ENCODE results near the gene RHOBTB3. TPM values are rescaled to one million over a fixed set of nuclear protein-coding genes. Genes with fewer than 3 reads are reported as not detected.
A peak's percentile ranks its signal among the peaks of the same experiment; 100 is the strongest.

The RHOBTB3 gene
- total RNA-seq, 4 donors from 2014 or later = 55.6 to 216 (median 135) TPM

GRCh38 chr5:95731571-95732554, 727 bp downstream of the RHOBTB3 start:
- Histone ChIP-seq H3K4me3 (peak overlapping the region; percentile 83 to 93), H3K4me1 (peaks cover 5 to 78% (median 16%) of the 10 kb centered on the region in 3 donors), H3K36me3 (no peaks in the 10 kb centered on the region), H3K9me3 (no peaks in the 10 kb centered on the region), H3K27ac (peak overlapping the region; percentile 84 to 98 (median 93)), H3K27me3 (no peaks in the 10 kb centered on the region)
- ATAC-seq = peak; percentile 17
- 3 to 4% methylated on average over 2 to 22 of the region's 64 CpGs for WGBS, 2 donors (ENCODE audit: low coverage in 1 of 2)
- TF ChIP-seq, protein P1, sequence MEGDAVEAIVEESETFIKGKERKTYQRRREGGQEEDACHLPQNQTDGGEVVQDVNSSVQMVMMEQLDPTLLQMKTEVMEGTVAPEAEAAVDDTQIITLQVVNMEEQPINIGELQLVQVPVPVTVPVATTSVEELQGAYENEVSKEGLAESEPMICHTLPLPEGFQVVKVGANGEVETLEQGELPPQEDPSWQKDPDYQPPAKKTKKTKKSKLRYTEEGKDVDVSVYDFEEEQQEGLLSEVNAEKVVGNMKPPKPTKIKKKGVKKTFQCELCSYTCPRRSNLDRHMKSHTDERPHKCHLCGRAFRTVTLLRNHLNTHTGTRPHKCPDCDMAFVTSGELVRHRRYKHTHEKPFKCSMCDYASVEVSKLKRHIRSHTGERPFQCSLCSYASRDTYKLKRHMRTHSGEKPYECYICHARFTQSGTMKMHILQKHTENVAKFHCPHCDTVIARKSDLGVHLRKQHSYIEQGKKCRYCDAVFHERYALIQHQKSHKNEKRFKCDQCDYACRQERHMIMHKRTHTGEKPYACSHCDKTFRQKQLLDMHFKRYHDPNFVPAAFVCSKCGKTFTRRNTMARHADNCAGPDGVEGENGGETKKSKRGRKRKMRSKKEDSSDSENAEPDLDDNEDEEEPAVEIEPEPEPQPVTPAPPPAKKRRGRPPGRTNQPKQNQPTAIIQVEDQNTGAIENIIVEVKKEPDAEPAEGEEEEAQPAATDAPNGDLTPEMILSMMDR (IDR thresholded peaks at IDR 0.05) = peak in 1 of 4 experiments; percentile 17
- no peak for TF ChIP-seq EP300 (IDR thresholded peaks at IDR 0.05)
- peak; percentile 39 for TF ChIP-seq POLR2AphosphoS5 (IDR thresholded peaks at IDR 0.05)
- no peak for TF ChIP-seq POLR2A (IDR thresholded peaks at IDR 0.05)

GRCh38 chr5:95733107-95733665, 2.0 kb downstream of the RHOBTB3 start:
- no peaks in the 10 kb centered on the region for H3K27me3 ChIP-seq
- TF ChIP-seq, protein P1 (IDR thresholded peaks at IDR 0.05) = no peak
- no peak for TF ChIP-seq POLR2AphosphoS5 (IDR thresholded peaks at IDR 0.05)
- TF ChIP-seq POLR2A (IDR thresholded peaks at IDR 0.05) = no peak
- TF ChIP-seq EP300 (IDR thresholded peaks at IDR 0.05) = no peak
- H3K4me3 ChIP-seq = peak overlapping the region; percentile 83 to 93
- WGBS, 2 donors (ENCODE audit: low coverage in 1 of 2) = 65 to 77% methylated on average over 9 of the region's 9 CpGs
- H3K4me1 ChIP-seq = peaks cover 2 to 78% (median 16%) of the 10 kb centered on the region in 3 donors
- peaks cover 0 to 1% of the 10 kb centered on the region in 2 donors for H3K36me3 ChIP-seq
- no peaks in the 10 kb centered on the region for H3K9me3 ChIP-seq
- peak overlapping the region in 3 of 4 donors; percentile 46 to 98 (median 92) for H3K27ac ChIP-seq
- ATAC-seq = no peak

GRCh38 chr5:95734187-95734586, 3.1 kb downstream of the RHOBTB3 start:
- H3K4me3 ChIP-seq = peak overlapping the region in 1 of 2 donors; percentile 83
- peaks cover 0 to 5% of the 10 kb centered on the region in 2 donors for H3K36me3 ChIP-seq
- ATAC-seq = no peak
- H3K9me3 ChIP-seq = no peaks in the 10 kb centered on the region
- H3K27me3 ChIP-seq = no peaks in the 10 kb centered on the region
- peak overlapping the region; percentile 52 to 98 (median 82) for H3K27ac ChIP-seq
- peaks cover 2 to 71% (median 16%) of the 10 kb centered on the region in 3 donors for H3K4me1 ChIP-seq
- TF ChIP-seq, protein P1 (IDR thresholded peaks at IDR 0.05) = no peak
- TF ChIP-seq EP300 (IDR thresholded peaks at IDR 0.05) (no peak), POLR2A (IDR thresholded peaks at IDR 0.05) (no peak), POLR2AphosphoS5 (IDR thresholded peaks at IDR 0.05) (no peak)
- 36 to 54% methylated on average over 2 of the region's 2 CpGs for WGBS, 2 donors (ENCODE audit: low coverage in 1 of 2)

GRCh38 chr5:95734906-95735305, 3.8 kb downstream of the RHOBTB3 start:
- Histone ChIP-seq H3K36me3 (peaks cover 0 to 10% of the 10 kb centered on the region in 2 donors), H3K9me3 (no peaks in the 10 kb centered on the region), H3K4me1 (peaks cover 2 to 64% (median 16%) of the 10 kb centered on the region in 3 donors), H3K27me3 (no peaks in the 10 kb centered on the region), H3K4me3 (peak overlapping the region in 1 of 2 donors; percentile 83), H3K27ac (peak overlapping the region; percentile 52 to 98 (median 82))
- no peak for ATAC-seq
- 0 to 7% methylated on average over 2 of the region's 2 CpGs for WGBS, 2 donors (ENCODE audit: low coverage in 1 of 2)
- TF ChIP-seq POLR2AphosphoS5 (IDR thresholded peaks at IDR 0.05) (peak; percentile 81), POLR2A (IDR thresholded peaks at IDR 0.05) (no peak), EP300 (IDR thresholded peaks at IDR 0.05) (no peak)
- TF ChIP-seq, protein P1 (IDR thresholded peaks at IDR 0.05) = no peak
